GM19193 (cell line): ENCODE results near the gene VIPR2.

Experiments used
- POLR2A ChIP-seq: IDR thresholded peaks from 4 replicates; pipeline ENCODE4 v1.6.1; 2011; ENCODE audit not compliant: insufficient read depth, insufficient read length; ENCODE audit errors: extremely low read depth

The VIPR2 gene

GRCh38 chr7:159075563-159076238 lies 69.0 kb downstream of the VIPR2 start:
- no peak for TF ChIP-seq POLR2A

GRCh38 chr7:159071260-159071659 lies 73.4 kb downstream of the VIPR2 start:
- TF ChIP-seq POLR2A = no peak

- TF ChIP-seq POLR2A = no peak
Measured at GRCh38 chr7:159070431-159071148, 74.1 kb downstream of the VIPR2 start.

GRCh38 chr7:159068893-159069448 lies 75.7 kb downstream of the VIPR2 start:
- no peak for TF ChIP-seq POLR2A

GRCh38 chr7:159068488-159068811 lies 76.2 kb downstream of the VIPR2 start:
- no peak for TF ChIP-seq POLR2A

- TF ChIP-seq POLR2A = no peak
Measured at GRCh38 chr7:159067576-159068487, 76.8 kb downstream of the VIPR2 start.

GRCh38 chr7:159066816-159067575 lies 77.7 kb downstream of the VIPR2 start:
- no peak for TF ChIP-seq POLR2A

GRCh38 chr7:159065852-159066480 lies 78.7 kb downstream of the VIPR2 start:
- no peak for TF ChIP-seq POLR2A

GRCh38 chr7:159064816-159065510 lies 79.7 kb downstream of the VIPR2 start:
- no peak for TF ChIP-seq POLR2A

- TF ChIP-seq POLR2A = no peak
Measured at GRCh38 chr7:159064121-159064815, 80.4 kb downstream of the VIPR2 start.

- no peak for TF ChIP-seq POLR2A
Measured at GRCh38 chr7:159063046-159063840, 81.4 kb downstream of the VIPR2 start.

- TF ChIP-seq POLR2A = no peak
Measured at GRCh38 chr7:159062569-159062968, 82.1 kb downstream of the VIPR2 start.
